Ammon's horn (tissue), 1 donor: ENCODE data around the gene GBX1.

Experiments
- DNase-seq: peaks from one replicate; pipeline ENCODE4 v3.0.0-alpha.2; 2016; ENCODE audit warnings: low spot score

GBX1 gene

GRCh38 chr7:151126491-151127137 is 40.9 kb downstream of the GBX1 start:
- no peak for DNase-seq

- no peak for DNase-seq
Measured at GRCh38 chr7:151125846-151126481, 41.5 kb downstream of the GBX1 start.

- DNase-seq = no peak
Measured at GRCh38 chr7:151125470-151125845, 42.0 kb downstream of the GBX1 start.

- no peak for DNase-seq
Measured at GRCh38 chr7:151124899-151125399, 42.5 kb downstream of the GBX1 start.

GRCh38 chr7:151124481-151124880 is 43.0 kb downstream of the GBX1 start:
- DNase-seq = no peak

GRCh38 chr7:151123822-151124464 is 43.6 kb downstream of the GBX1 start:
- DNase-seq = peak; percentile 93

- no peak for DNase-seq
Measured at GRCh38 chr7:151123158-151123821, 44.2 kb downstream of the GBX1 start.

- DNase-seq = no peak
Measured at GRCh38 chr7:151122796-151123157, 44.7 kb downstream of the GBX1 start.

GRCh38 chr7:151122276-151122675 is 45.2 kb downstream of the GBX1 start:
- DNase-seq = no peak

GRCh38 chr7:151121380-151122170 is 45.9 kb downstream of the GBX1 start:
- DNase-seq = no peak

GRCh38 chr7:151120896-151121295 is 46.6 kb downstream of the GBX1 start:
- DNase-seq = peak; percentile 56

- no peak for DNase-seq
Measured at GRCh38 chr7:151119902-151120301, 47.6 kb downstream of the GBX1 start.

GRCh38 chr7:151119055-151119415 is 48.5 kb downstream of the GBX1 start:
- DNase-seq = no peak

- DNase-seq = no peak
Measured at GRCh38 chr7:151118108-151119054, 49.1 kb downstream of the GBX1 start.

GRCh38 chr7:151117565-151117964 is 49.9 kb downstream of the GBX1 start:
- DNase-seq = no peak

- DNase-seq = no peak
Measured at GRCh38 chr7:151116603-151117440, 50.7 kb downstream of the GBX1 start.

- DNase-seq = no peak
Measured at GRCh38 chr7:151115836-151116418, 51.6 kb downstream of the GBX1 start.

- no peak for DNase-seq
Measured at GRCh38 chr7:151115121-151115835, 52.2 kb downstream of the GBX1 start.
